HL-60 (cell line): ENCODE measurements around the gene PDCD4.

ENCODE experiments used
- CTCF ChIP-seq: IDR thresholded peaks from one replicate; pipeline ENCODE4 v1.5.1; 2011; ENCODE audit warnings: low read length, control low read depth, inconsistent platforms; ENCODE audit not compliant: insufficient read depth
- POLR2AphosphoS5 ChIP-seq: IDR thresholded peaks from 2 replicates; pipeline ENCODE4 v1.6.1; 2012; ENCODE audit warnings: low read depth
- REST ChIP-seq: IDR thresholded peaks from 2 replicates; pipeline ENCODE4 v1.6.1; 2012; ENCODE audit warnings: low read depth; ENCODE audit not compliant: insufficient replicate concordance
- SPI1 ChIP-seq: IDR thresholded peaks from 2 replicates; pipeline ENCODE4 v1.6.1; 2012; ENCODE audit warnings: low read depth, mild to moderate bottlenecking, borderline replicate concordance

DNA sequence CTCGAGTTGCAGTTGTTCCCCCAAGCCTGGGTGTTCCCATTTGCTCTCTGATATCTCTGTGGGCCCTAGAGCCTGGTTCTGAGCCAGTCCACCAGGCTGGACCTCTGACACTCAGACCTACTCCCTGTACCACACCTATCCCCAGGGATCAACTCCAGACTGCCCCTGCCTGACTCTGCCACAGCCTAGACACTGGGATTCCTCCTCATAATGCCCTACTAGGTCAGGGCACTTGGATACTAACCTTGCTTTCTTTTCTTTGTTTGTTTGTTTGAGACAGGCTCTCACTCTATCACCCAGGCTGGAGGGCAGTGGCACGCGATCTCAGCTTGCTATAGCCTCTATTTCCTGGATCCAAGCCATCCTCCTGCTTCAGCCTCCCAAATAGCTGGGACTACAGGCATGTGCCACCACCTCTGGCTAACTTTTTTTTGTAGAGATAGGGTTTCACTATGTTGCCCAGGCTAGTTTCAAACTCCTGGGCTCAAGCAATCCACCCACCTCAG is 30.8 kb upstream of the PDCD4 start:
- no peak for TF ChIP-seq CTCF
- no peak for TF ChIP-seq POLR2AphosphoS5
- TF ChIP-seq REST, result no peak
- no peak for TF ChIP-seq SPI1
